Progenitor cell of endocrine pancreas (in vitro differentiated cells): ENCODE results near the gene IFT81. TPM values are rescaled to one million over a fixed set of nuclear protein-coding genes. Genes with fewer than 3 reads are reported as not detected.

Source experiments
- DNase-seq: peaks from one replicate; pipeline ENCODE4 v3.0.0; 2021; ENCODE audit warnings: low spot score; ENCODE audit not compliant: unreplicated experiment
- H3K27ac Mint-ChIP-seq: 2 replicates; pipeline ENCODE4 v1.8.0; 2021; ENCODE audit warnings: mild to moderate bottlenecking, moderate library complexity, mixed read lengths
- H3K27me3 Mint-ChIP-seq: 2 replicates; pipeline ENCODE4 v1.8.0; 2021; ENCODE audit warnings: mixed read lengths
- H3K36me3 Mint-ChIP-seq: 2 replicates; pipeline ENCODE4 v1.8.0; 2022; ENCODE audit warnings: mixed read lengths; ENCODE audit not compliant: insufficient read depth
- H3K4me1 Mint-ChIP-seq: 2 replicates; pipeline ENCODE4 v1.8.0; 2021; ENCODE audit warnings: low read depth, mixed read lengths
- H3K4me3 Mint-ChIP-seq: 2 replicates; pipeline ENCODE4 v1.8.0; 2021; ENCODE audit warnings: low read depth, mild to moderate bottlenecking, moderate library complexity, mixed read lengths
- H3K9me3 Mint-ChIP-seq: 2 replicates; pipeline ENCODE4 v1.8.0; 2021; ENCODE audit warnings: low read depth, mixed read lengths
- CTCF ChIP-seq: fragments of 200-600 bp; sonication (generic); IDR thresholded peaks from one replicate; pipeline ENCODE4 v1.5.0; 2021; ENCODE audit warnings: antibody characterized with exemption, mild to moderate bottlenecking; ENCODE audit not compliant: unreplicated experiment
- total RNA-seq: library from RNA; stranded (reverse); gene quantifications from 2 replicates; pipeline ENCODE4 v1.2.1, GENCODE V29; 2021

IFT81 gene
- total RNA-seq, 1 donor from 2014 or later: 48.7 TPM

- Mint-ChIP-seq H3K4me3 (no peak overlapping the region), H3K4me1 (no peaks in the 10 kb centered on the region), H3K27me3 (no peaks in the 10 kb centered on the region), H3K9me3 (no peaks in the 10 kb centered on the region), H3K36me3 (no peaks in the 10 kb centered on the region), H3K27ac (peak overlapping the region; percentile 45)
- TF ChIP-seq CTCF: no peak
- DNase-seq: no peak
These were observed 132.7 kb downstream of the IFT81 start for GRCh38 chr12:110256780-110257431.

GRCh38 chr12:110258466-110258865 is 134.3 kb downstream of the IFT81 start:
- H3K9me3 Mint-ChIP-seq: no peaks in the 10 kb centered on the region
- no peak overlapping the region for H3K4me3 Mint-ChIP-seq
- H3K27ac Mint-ChIP-seq: no peak overlapping the region
- no peak for DNase-seq
- no peaks in the 10 kb centered on the region for H3K27me3 Mint-ChIP-seq
- H3K36me3 Mint-ChIP-seq: no peaks in the 10 kb centered on the region
- H3K4me1 Mint-ChIP-seq: no peaks in the 10 kb centered on the region
- no peak for TF ChIP-seq CTCF

GRCh38 chr12:110262442-110263388 is 138.6 kb downstream of the IFT81 start:
- Mint-ChIP-seq H3K4me1 (no peaks in the 10 kb centered on the region), H3K36me3 (no peaks in the 10 kb centered on the region), H3K27ac (no peak overlapping the region), H3K27me3 (no peaks in the 10 kb centered on the region), H3K4me3 (no peak overlapping the region), H3K9me3 (no peaks in the 10 kb centered on the region)
- TF ChIP-seq CTCF: no peak
- DNase-seq: no peak

GRCh38 chr12:110266381-110266960 is 142.3 kb downstream of the IFT81 start:
- H3K4me1 Mint-ChIP-seq: peaks cover 14% of the 10 kb centered on the region
- H3K9me3 Mint-ChIP-seq: no peaks in the 10 kb centered on the region
- DNase-seq: no peak
- peaks cover 2% of the 10 kb centered on the region for H3K36me3 Mint-ChIP-seq
- no peaks in the 10 kb centered on the region for H3K27me3 Mint-ChIP-seq
- H3K27ac Mint-ChIP-seq: no peak overlapping the region
- no peak overlapping the region for H3K4me3 Mint-ChIP-seq
- TF ChIP-seq CTCF: no peak

- DNase-seq: no peak
- peaks cover 14% of the 10 kb centered on the region for H3K4me1 Mint-ChIP-seq
- H3K27ac Mint-ChIP-seq: no peak overlapping the region
- H3K27me3 Mint-ChIP-seq: no peaks in the 10 kb centered on the region
- no peaks in the 10 kb centered on the region for H3K9me3 Mint-ChIP-seq
- H3K36me3 Mint-ChIP-seq: peaks cover 2% of the 10 kb centered on the region
- TF ChIP-seq CTCF: no peak
- no peak overlapping the region for H3K4me3 Mint-ChIP-seq
These were observed 142.9 kb downstream of the IFT81 start for GRCh38 chr12:110266980-110267620.
